SK-N-SH treated with all-trans-retinoic acid at 6 μM for 48 hours (cell line): Measurements from ENCODE around the gene GUCD1.

Source experiments
- ATAC-seq: fragments of 200-7000 bp; cut with Tn5 transposase; 3 replicates; pipeline ENCODE4 v1.9.1; 2020; ENCODE audit warnings: mild to moderate bottlenecking, moderate library complexity
- ARNTL ChIP-seq: fragments of 450-650 bp; formaldehyde crosslinking; IDR thresholded peaks from 2 replicates; pipeline ENCODE4 v1.5.0; 2020; ENCODE audit warnings: low read depth, mild to moderate bottlenecking, moderate library complexity, borderline replicate concordance
- BACH2 ChIP-seq: fragments of 250-450 bp; sonication (Bioruptor Pico); IDR thresholded peaks from 2 replicates; pipeline ENCODE4 v1.9.0; 2021; ENCODE audit warnings: mild to moderate bottlenecking, borderline replicate concordance
- CSRNP3 ChIP-seq: fragments of 250-450 bp; sonication (Bioruptor Pico); IDR thresholded peaks from 2 replicates; pipeline ENCODE4 v1.5.1; 2021; ENCODE audit warnings: mild to moderate bottlenecking, moderate library complexity
- ESRRG ChIP-seq: fragments of 250-450 bp; sonication (Bioruptor Pico); IDR thresholded peaks from 2 replicates; pipeline ENCODE4 v1.6.1; 2021; ENCODE audit warnings: mild to moderate bottlenecking
- GLIS3 ChIP-seq: fragments of 250-450 bp; sonication (Bioruptor Pico); IDR thresholded peaks from 2 replicates; pipeline ENCODE4 v1.5.0; 2020; ENCODE audit warnings: mild to moderate bottlenecking, moderate library complexity
- OSR1 ChIP-seq: fragments of 250-450 bp; sonication (Bioruptor Pico); IDR thresholded peaks from 2 replicates; pipeline ENCODE4 v1.8.0; 2022; ENCODE audit warnings: moderate library complexity, mild to moderate bottlenecking, inconsistent platforms
- PATZ1 ChIP-seq: fragments of 250-450 bp; sonication (Bioruptor Pico); IDR thresholded peaks from 2 replicates; pipeline ENCODE4 v1.8.0; 2020; ENCODE audit warnings: mild to moderate bottlenecking, moderate library complexity, borderline replicate concordance
- POU6F1 ChIP-seq: fragments of 250-450 bp; sonication (Bioruptor Pico); IDR thresholded peaks from 2 replicates; pipeline ENCODE4 v1.8.0; 2021; ENCODE audit warnings: low read depth, mild to moderate bottlenecking, moderate library complexity, borderline replicate concordance
- PPARA ChIP-seq: fragments of 250-450 bp; sonication (Bioruptor Pico); IDR thresholded peaks from 2 replicates; pipeline ENCODE4 v1.5.0; 2020; ENCODE audit warnings: mild to moderate bottlenecking, borderline replicate concordance
- RARB ChIP-seq: fragments of 250-450 bp; sonication (Bioruptor Pico); IDR thresholded peaks from 2 replicates; pipeline ENCODE4 v1.8.0; 2021; ENCODE audit warnings: mild to moderate bottlenecking, moderate library complexity
- SNAI2 ChIP-seq: fragments of 250-450 bp; sonication (Bioruptor Pico); IDR thresholded peaks from 2 replicates; pipeline ENCODE4 v1.5.0; 2020; ENCODE audit warnings: mild to moderate bottlenecking, moderate library complexity
- TCF4 ChIP-seq: fragments of 250-450 bp; sonication (Bioruptor Pico); IDR thresholded peaks from 2 replicates; pipeline ENCODE4 v1.8.0; 2021; ENCODE audit warnings: mild to moderate bottlenecking, moderate library complexity, borderline replicate concordance
- TOX ChIP-seq: fragments of 250-450 bp; sonication (Bioruptor Pico); IDR thresholded peaks from 2 replicates; pipeline ENCODE4 v1.8.0; 2021; ENCODE audit warnings: mild to moderate bottlenecking, moderate library complexity, borderline replicate concordance
- TSHZ2 ChIP-seq: fragments of 250-450 bp; sonication (Bioruptor Pico); IDR thresholded peaks from 2 replicates; pipeline ENCODE4 v1.5.0; 2020; ENCODE audit warnings: mild to moderate bottlenecking, moderate library complexity
- ZC3H10 ChIP-seq: fragments of 250-450 bp; sonication (Bioruptor Pico); IDR thresholded peaks from 2 replicates; pipeline ENCODE4 v1.5.1; 2021; ENCODE audit warnings: mild to moderate bottlenecking, moderate library complexity
- ZFP3 ChIP-seq: fragments of 250-450 bp; sonication (Bioruptor Pico); IDR thresholded peaks from 2 replicates; pipeline ENCODE4 v1.5.0; 2020; ENCODE audit warnings: mild to moderate bottlenecking, moderate library complexity
- ZFP30 ChIP-seq: fragments of 450-650 bp; formaldehyde crosslinking; IDR thresholded peaks from 2 replicates; pipeline ENCODE4 v1.5.0; 2022; ENCODE audit warnings: mild to moderate bottlenecking, moderate library complexity
- ZNF565 ChIP-seq: fragments of 450-650 bp; formaldehyde crosslinking; conservative IDR thresholded peaks from 2 replicates; pipeline ENCODE4 v1.5.0; 2020; ENCODE audit warnings: low read depth, mild to moderate bottlenecking, moderate library complexity
- ZNF70 ChIP-seq: fragments of 450-650 bp; formaldehyde crosslinking; IDR thresholded peaks from 2 replicates; pipeline ENCODE4 v1.5.0; 2020; ENCODE audit warnings: mild to moderate bottlenecking, moderate library complexity

Gene GUCD1

DNA sequence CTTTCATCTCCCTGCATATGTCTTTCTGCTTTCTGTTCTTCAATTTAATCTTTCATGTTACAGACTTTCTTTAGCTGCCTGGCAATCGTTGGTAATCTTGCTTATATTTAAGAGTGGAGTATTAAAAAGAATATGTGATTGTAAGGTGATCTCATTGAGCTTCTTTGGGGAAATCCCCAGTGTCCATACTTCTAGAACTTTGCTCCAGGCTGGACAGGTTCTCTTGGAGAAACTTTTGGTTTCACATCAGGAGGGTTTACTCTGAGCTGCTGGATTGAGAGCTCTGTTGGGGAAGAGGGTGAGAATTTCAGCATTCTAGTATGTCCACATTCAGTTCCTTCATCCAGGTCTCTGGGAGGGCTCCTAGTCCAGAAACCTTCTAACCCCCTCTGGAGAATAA lies 21.8 kb upstream of the GUCD1 start:
- no peak for ATAC-seq
- TF ChIP-seq SNAI2 (CRISPR knock-in tag) = no peak
- no peak for TF ChIP-seq ESRRG (CRISPR knock-in tag)
- TF ChIP-seq TOX (CRISPR knock-in tag) = no peak
- no peak for TF ChIP-seq RARB (CRISPR knock-in tag)
- TF ChIP-seq PPARA = no peak
- TF ChIP-seq OSR1 = no peak
- no peak for TF ChIP-seq CSRNP3
- no peak for TF ChIP-seq ZNF565 (CRISPR knock-in tag)
- TF ChIP-seq GLIS3 (CRISPR knock-in tag) = no peak
- no peak for TF ChIP-seq ZFP30 (CRISPR knock-in tag)
- no peak for TF ChIP-seq ZNF70
- no peak for TF ChIP-seq ZC3H10 (CRISPR knock-in tag)
- TF ChIP-seq ARNTL (CRISPR knock-in tag) = no peak
- TF ChIP-seq BACH2 (CRISPR knock-in tag) = no peak
- no peak for TF ChIP-seq TCF4 (CRISPR knock-in tag)
- TF ChIP-seq PATZ1 (CRISPR knock-in tag) = no peak
- no peak for TF ChIP-seq TSHZ2

- no peak for ATAC-seq
- no peak for TF ChIP-seq ZFP30 (CRISPR knock-in tag)
- no peak for TF ChIP-seq TOX (CRISPR knock-in tag)
- no peak for TF ChIP-seq CSRNP3
- no peak for TF ChIP-seq OSR1
- TF ChIP-seq TSHZ2 = no peak
- TF ChIP-seq BACH2 (CRISPR knock-in tag) = no peak
- TF ChIP-seq TCF4 (CRISPR knock-in tag) = no peak
- TF ChIP-seq ARNTL (CRISPR knock-in tag) = no peak
- TF ChIP-seq POU6F1 (CRISPR knock-in tag) = no peak
- no peak for TF ChIP-seq ZFP3 (CRISPR knock-in tag)
Observed at GRCh38 chr22:24571266-24571665, 16.3 kb upstream of the GUCD1 start.
